WI38 (cell line): ENCODE results near the gene CREB3L1.

Experiments
- H3K4me3 ChIP-seq: 2 replicates; pipeline ENCODE4 v1.5.1; 2011; ENCODE audit warnings: low read depth, mild to moderate bottlenecking, control low read depth, low read length
- CTCF ChIP-seq: IDR thresholded peaks from 2 replicates; pipeline ENCODE4 v1.5.1; 2012; ENCODE audit warnings: low read depth, mild to moderate bottlenecking, control low read depth, low read length

CREB3L1 gene

GRCh38 chr11:46330563-46331281 lies 53.3 kb downstream of the CREB3L1 start:
- no peak for TF ChIP-seq CTCF
- no peak overlapping the region for H3K4me3 ChIP-seq

GRCh38 chr11:46331282-46331984 lies 54.0 kb downstream of the CREB3L1 start:
- TF ChIP-seq CTCF = no peak
- no peak overlapping the region for H3K4me3 ChIP-seq

- no peak for TF ChIP-seq CTCF
- H3K4me3 ChIP-seq = no peak overlapping the region
These were observed 54.7 kb downstream of the CREB3L1 start for GRCh38 chr11:46332093-46332567.

GRCh38 chr11:46332568-46333393 lies 55.3 kb downstream of the CREB3L1 start:
- H3K4me3 ChIP-seq = 0 out of 2 replicates have a peak overlapping the region, but pooled peaks have one; percentile 20
- TF ChIP-seq CTCF = no peak

- TF ChIP-seq CTCF = no peak
These were observed 56.0 kb downstream of the CREB3L1 start for GRCh38 chr11:46333394-46333947.

GRCh38 chr11:46334211-46334610 lies 56.7 kb downstream of the CREB3L1 start:
- no peak overlapping the region for H3K4me3 ChIP-seq
- TF ChIP-seq CTCF = no peak

More at GRCh38 chr11:46333394-46333947, 56.0 kb downstream of the CREB3L1 start:
- no peak overlapping the region for H3K4me3 ChIP-seq
